ENCODE measurements around the gene LCN2.

GRCh38 chr9:128180447-128180846 is 31.2 kb downstream of the LCN2 start:
- TF ChIP-seq GATA2 (IDR thresholded peaks at IDR 0.05; ENCODE audit: low read depth, low read length) (no peak), GATA3 (IDR thresholded peaks at IDR 0.05; ENCODE audit: low read depth, low read length) (no peak)

All from SH-SY5Y (cell line).